ENCODE results near the gene SLX9.

SLX9 gene

DNA sequence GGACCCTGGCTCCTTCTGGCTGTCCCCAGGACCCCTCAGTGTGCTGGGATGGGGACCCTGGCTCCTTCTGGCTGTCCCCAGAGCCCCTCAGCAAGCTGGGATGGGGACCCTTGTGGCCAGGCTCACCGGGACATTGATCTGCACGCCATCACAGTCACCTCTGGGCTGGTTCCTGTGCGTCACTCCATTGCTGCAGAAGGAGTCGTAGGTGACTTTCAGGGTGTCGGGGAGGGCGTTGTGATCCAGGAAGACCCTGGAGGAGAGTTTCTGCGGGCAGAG lies 46.6 kb upstream of the SLX9 start:
- TF ChIP-seq, protein P1, sequence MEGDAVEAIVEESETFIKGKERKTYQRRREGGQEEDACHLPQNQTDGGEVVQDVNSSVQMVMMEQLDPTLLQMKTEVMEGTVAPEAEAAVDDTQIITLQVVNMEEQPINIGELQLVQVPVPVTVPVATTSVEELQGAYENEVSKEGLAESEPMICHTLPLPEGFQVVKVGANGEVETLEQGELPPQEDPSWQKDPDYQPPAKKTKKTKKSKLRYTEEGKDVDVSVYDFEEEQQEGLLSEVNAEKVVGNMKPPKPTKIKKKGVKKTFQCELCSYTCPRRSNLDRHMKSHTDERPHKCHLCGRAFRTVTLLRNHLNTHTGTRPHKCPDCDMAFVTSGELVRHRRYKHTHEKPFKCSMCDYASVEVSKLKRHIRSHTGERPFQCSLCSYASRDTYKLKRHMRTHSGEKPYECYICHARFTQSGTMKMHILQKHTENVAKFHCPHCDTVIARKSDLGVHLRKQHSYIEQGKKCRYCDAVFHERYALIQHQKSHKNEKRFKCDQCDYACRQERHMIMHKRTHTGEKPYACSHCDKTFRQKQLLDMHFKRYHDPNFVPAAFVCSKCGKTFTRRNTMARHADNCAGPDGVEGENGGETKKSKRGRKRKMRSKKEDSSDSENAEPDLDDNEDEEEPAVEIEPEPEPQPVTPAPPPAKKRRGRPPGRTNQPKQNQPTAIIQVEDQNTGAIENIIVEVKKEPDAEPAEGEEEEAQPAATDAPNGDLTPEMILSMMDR (IDR thresholded peaks at IDR 0.05; ENCODE audit: insufficient read depth, low read length): no peak
- TF ChIP-seq GABPA (IDR thresholded peaks at IDR 0.05; ENCODE audit: low read depth): no peak
- TF ChIP-seq SPI1 (IDR thresholded peaks at IDR 0.05; ENCODE audit: borderline replicate concordance, low read depth): no peak
- TF ChIP-seq POLR2AphosphoS5 (IDR thresholded peaks at IDR 0.05; ENCODE audit: low read depth): no peak
- TF ChIP-seq, protein P2, sequence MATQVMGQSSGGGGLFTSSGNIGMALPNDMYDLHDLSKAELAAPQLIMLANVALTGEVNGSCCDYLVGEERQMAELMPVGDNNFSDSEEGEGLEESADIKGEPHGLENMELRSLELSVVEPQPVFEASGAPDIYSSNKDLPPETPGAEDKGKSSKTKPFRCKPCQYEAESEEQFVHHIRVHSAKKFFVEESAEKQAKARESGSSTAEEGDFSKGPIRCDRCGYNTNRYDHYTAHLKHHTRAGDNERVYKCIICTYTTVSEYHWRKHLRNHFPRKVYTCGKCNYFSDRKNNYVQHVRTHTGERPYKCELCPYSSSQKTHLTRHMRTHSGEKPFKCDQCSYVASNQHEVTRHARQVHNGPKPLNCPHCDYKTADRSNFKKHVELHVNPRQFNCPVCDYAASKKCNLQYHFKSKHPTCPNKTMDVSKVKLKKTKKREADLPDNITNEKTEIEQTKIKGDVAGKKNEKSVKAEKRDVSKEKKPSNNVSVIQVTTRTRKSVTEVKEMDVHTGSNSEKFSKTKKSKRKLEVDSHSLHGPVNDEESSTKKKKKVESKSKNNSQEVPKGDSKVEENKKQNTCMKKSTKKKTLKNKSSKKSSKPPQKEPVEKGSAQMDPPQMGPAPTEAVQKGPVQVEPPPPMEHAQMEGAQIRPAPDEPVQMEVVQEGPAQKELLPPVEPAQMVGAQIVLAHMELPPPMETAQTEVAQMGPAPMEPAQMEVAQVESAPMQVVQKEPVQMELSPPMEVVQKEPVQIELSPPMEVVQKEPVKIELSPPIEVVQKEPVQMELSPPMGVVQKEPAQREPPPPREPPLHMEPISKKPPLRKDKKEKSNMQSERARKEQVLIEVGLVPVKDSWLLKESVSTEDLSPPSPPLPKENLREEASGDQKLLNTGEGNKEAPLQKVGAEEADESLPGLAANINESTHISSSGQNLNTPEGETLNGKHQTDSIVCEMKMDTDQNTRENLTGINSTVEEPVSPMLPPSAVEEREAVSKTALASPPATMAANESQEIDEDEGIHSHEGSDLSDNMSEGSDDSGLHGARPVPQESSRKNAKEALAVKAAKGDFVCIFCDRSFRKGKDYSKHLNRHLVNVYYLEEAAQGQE (IDR thresholded peaks at IDR 0.05; ENCODE audit: insufficient replicate concordance, low read depth): no peak
- no peak for DNase-seq (ENCODE audit: low read depth in 1 of 2, low spot score in 1 of 2)
- H3K4me3 ChIP-seq (replicated peaks; ENCODE audit: insufficient read depth, low read length): no peak overlapping the region
- no peaks in the 10 kb centered on the region for H3K27me3 ChIP-seq (ENCODE audit: insufficient read depth, poor library complexity, severe bottlenecking)
- H3K27ac ChIP-seq (replicated peaks): no peak overlapping the region

DNA sequence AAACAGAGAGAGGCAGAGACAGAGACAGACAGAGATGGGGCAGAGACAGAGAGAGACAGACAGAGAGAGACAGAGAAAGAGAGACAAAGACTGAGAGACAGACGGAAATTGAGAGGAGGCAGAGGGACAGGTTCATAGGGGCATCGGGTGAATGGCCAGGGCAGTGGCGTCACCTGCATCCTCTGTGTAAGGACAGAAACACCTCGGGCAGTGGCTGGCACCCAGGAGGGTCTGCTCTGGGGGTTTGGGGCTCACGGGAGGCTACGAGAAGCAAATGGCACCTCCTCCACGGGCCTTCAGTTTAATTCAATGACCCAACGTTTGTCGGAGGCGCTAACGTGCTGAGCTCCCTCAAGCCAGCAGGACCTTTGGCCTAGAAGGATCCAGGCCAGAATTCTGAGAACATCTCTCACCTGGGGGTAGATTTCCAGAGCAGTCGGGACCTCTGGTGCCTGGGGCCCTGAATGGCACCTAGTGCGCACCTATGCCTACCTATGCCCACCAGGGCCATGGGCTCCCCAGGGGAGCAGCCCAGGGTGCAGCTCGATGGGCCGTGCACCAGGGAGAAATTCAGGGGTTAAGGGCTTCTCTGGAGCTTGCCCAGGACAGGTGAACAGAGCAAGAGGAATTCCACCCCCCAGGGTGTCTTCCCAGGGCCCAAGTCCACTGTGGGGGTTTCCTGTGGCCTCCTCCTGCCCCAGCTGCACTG lies 45.7 kb upstream of the SLX9 start:
- no peaks in the 10 kb centered on the region for H3K27me3 ChIP-seq (ENCODE audit: insufficient read depth, poor library complexity, severe bottlenecking)
- no peak overlapping the region for H3K4me3 ChIP-seq (replicated peaks; ENCODE audit: insufficient read depth, low read length)
- DNase-seq (ENCODE audit: low read depth in 1 of 2, low spot score in 1 of 2): no peak
- no peak for TF ChIP-seq SPI1 (IDR thresholded peaks at IDR 0.05; ENCODE audit: borderline replicate concordance, low read depth)
- TF ChIP-seq GABPA (IDR thresholded peaks at IDR 0.05; ENCODE audit: low read depth): no peak
- no peak overlapping the region for H3K27ac ChIP-seq (replicated peaks)

DNA sequence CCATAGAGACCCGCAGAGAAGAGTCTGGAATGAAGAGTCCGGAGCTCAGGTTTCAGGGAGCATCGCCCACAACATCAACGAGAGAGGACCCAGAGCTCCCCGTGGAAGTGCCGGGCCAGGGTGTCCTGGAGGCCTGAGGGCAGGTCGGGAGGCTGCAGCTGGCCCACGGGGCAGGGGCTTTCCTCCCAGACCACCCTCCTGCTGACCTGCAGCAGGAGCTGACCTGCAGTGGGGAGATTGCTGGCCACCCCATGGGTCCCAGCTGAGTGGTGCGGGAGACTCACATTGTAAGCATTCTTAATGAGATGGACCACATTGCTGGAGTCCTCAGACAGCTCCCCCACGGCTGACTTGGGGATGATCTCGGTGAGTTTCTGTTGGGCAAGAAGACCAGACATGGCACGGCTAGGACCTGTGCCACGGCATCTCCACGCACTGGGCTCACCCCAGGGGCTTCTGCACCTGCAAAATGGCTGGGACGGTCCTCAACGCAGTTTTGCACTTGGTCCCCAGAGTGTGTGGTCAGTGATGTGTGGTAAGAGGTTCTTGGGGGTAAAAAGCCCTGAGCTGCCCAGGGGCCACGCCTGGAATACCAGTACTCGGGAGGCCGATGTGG lies 45.0 kb upstream of the SLX9 start:
- DNase-seq (ENCODE audit: low read depth in 1 of 2, low spot score in 1 of 2): no peak
- Histone ChIP-seq H3K27me3 (ENCODE audit: insufficient read depth, poor library complexity, severe bottlenecking) (no peaks in the 10 kb centered on the region), H3K4me3 (replicated peaks; ENCODE audit: insufficient read depth, low read length) (no peak overlapping the region), H3K27ac (replicated peaks) (no peak overlapping the region)
- TF ChIP-seq SPI1 (IDR thresholded peaks at IDR 0.05; ENCODE audit: borderline replicate concordance, low read depth) (no peak), GABPA (IDR thresholded peaks at IDR 0.05; ENCODE audit: low read depth) (no peak)
- TF ChIP-seq, protein P2 (IDR thresholded peaks at IDR 0.05; ENCODE audit: insufficient replicate concordance, low read depth): no peak

DNA sequence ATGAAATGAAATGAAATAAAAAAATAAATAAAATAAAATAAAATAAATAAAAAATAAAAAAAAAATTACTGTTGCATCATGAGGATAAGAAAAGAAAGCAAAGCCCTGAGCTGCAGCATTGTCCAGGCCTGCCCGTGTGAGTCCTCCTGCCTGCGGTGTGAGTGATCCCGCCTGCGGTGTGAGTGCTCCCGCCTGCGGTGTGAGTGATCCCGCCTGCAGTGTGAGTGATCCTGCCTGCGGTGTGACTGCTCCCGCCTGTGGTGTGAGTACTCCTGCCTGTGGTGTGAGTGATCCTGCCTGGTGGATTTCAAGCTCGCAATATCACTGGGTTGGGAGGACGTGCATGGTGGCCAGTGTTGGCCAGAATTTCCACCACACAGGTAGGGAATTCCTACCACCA lies 44.0 kb upstream of the SLX9 start:
- Histone ChIP-seq H3K4me3 (replicated peaks; ENCODE audit: insufficient read depth, low read length) (no peak overlapping the region), H3K27me3 (ENCODE audit: insufficient read depth, poor library complexity, severe bottlenecking) (no peaks in the 10 kb centered on the region), H3K27ac (replicated peaks) (no peak overlapping the region)
- no peak for DNase-seq (ENCODE audit: low read depth in 1 of 2, low spot score in 1 of 2)
- TF ChIP-seq, protein P2 (IDR thresholded peaks at IDR 0.05; ENCODE audit: insufficient replicate concordance, low read depth): no peak
- TF ChIP-seq POLR2AphosphoS5 (IDR thresholded peaks at IDR 0.05; ENCODE audit: low read depth): no peak
- TF ChIP-seq SPI1 (IDR thresholded peaks at IDR 0.05; ENCODE audit: borderline replicate concordance, low read depth): no peak
- TF ChIP-seq GABPA (IDR thresholded peaks at IDR 0.05; ENCODE audit: low read depth): no peak
- TF ChIP-seq, protein P1 (IDR thresholded peaks at IDR 0.05; ENCODE audit: insufficient read depth, low read length): no peak

Measured in HL-60 (cell line).